ENCODE data around the gene SLC46A1. TPM values are rescaled to one million over a fixed set of nuclear protein-coding genes. Genes with fewer than 3 reads are reported as not detected.
"Not testable (repeated sequence)": the region's sequence is repeated elsewhere in the genome, so short reads cannot be mapped to it uniquely, and the experiment has no call there.

SLC46A1 gene
- polyA plus RNA-seq (2013, experiment 1 of 2; ENCODE audit: insufficient read length): 3.4 TPM
- 4.2 TPM for polyA plus RNA-seq (2013, experiment 2 of 2; ENCODE audit: insufficient read length)

DNA sequence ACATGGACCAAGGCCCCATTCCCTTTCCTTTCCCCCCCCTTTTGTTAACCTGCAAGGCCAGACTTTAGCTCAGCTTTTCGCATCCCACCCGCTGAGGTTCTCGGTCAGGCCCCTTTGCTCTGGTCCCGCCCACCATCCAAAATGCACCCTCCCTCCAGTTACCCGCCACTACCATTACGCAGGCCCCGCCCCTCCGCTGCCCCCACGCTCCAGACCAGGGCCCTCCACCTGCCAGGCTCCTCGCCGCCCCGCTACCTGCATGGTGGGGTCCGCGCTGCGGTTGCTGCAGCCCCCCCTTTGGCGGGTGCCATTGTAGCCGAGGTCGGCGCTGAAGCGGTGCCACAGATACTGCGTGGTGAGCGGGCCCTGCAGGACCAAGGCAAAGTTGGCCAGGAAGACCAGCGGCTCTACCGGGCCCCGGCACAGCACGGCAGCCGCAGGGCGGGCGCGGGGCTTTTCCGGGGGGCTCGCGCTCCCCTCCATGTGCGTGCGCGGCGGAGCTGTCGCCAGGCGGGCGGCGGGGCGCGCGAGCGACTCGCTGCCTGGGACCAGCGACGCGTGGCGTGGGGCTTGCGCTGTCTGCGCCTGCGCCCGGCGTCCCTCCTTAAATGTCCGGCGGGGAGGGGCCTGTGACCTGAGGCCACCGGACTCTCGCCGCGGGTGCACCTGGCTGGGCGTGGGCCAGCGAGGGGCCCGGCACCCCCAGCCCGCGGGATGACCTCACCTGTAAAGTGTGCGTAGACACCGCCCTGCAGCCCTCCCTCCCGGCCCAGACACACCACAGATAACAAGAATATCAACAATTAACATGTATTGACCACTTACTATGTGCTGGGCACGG lies at the start of gene SLC46A1:
Gene SLC46A1, minus strand, starts transcription at position 581 of the 841 bp plus-strand sequence. Its CDS starts 98 bp downstream, at position 483.
- peak; percentile 19 for DNase-seq

DNA sequence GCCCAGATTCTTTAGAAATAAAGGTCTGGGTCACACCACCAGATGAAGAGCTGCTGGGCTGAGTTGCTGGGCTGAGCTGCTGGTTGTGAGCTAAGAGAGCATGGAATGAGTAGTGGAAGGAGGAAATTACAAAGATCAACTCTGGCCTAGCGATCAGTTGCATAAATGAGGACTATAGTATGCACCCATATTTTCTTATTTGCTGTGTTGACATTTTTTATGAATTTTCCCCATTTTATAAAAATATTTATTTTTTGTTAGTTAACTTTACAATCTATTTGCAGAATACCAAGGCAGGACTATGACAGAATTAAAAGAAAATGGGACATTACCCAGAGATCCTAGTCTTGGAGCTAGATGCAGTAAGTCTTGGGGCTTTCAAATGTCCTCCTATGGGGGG lies 43.8 kb upstream of the SLC46A1 start:
- DNase-seq: no peak

DNA sequence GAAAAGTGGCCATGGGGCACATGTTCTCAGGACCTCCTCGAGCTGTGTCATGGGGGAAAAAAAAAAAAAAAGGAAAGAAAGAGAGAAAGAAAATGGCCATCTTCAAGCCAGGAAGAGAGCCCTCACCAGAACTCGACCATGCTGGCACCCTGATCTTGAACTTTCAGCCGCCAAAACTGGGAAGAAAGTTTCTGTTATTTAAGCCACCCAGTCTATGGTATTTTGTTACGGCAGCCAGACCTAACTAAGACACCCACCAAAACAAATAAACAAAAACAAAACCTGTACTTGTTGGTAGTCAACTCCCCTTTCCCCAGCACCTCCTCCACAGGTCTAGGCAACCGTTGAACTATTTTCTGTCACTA lies 41.4 kb upstream of the SLC46A1 start:
- no peak for DNase-seq

DNA sequence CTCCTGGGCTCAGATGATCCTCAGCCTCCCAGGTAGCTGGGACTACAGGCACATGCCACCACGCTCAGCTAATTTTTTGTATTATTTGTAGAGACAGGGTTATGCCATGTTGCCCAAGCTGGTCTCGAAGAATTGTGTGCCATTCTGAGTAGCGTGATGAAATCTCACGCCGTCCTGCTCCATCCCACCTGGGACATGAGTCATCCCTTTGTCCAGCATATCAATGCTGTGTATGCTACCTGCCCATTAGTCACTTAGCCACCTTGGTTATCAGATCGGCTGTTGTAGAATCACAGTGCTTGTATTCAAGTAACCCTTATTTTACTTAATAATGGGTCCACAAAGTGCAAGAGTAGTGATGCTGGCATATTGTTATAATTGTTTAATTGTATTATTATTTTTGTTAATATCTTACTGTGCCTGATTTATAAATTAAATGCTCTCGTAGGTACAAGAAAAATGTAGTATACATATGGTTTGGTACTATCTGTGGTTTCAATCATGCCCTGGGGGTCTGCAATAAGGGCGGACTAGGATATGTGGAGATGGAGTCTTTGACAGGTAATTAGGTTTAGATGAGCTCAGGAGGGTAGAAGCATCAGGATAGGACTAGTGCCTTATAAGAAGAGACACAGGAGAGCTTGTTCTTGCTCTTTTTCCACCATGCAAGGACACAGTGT lies 40.8 kb upstream of the SLC46A1 start:
- no peak for DNase-seq

DNA sequence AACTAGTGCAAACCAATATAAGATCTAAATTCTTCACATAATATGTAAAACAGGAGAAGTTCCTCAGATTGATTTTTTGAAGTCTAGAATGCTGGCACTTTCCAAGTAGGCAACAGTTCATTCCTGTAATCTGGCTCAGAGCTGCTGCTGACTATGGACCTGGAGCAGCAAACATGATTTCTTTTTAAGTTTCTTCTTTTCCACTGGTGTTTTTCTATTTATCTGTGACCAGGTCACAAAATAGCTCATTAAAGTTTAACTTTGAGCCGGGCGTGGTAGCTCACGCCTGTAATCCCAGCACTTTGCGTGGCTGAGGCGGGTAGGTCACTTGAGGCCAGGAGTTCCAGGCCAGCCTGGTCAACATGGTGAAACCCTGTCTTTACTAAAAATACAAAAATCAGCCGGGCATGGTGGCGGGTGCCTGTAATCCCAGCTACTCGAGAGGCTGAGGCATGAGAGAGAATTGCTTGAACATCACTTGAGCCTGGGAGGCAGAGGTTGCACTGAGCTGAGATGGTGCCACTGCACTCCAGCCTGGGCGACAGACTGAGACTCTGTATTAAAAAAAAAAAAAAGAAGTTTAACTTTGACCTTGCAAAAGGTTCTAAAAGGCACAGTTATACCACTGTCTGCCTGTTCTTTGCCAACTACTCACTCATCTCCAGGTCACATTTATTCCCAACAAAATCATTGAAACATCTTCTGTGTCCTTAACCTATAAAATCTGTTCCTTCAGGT lies 38.1 kb upstream of the SLC46A1 start:
- DNase-seq: no peak

DNA sequence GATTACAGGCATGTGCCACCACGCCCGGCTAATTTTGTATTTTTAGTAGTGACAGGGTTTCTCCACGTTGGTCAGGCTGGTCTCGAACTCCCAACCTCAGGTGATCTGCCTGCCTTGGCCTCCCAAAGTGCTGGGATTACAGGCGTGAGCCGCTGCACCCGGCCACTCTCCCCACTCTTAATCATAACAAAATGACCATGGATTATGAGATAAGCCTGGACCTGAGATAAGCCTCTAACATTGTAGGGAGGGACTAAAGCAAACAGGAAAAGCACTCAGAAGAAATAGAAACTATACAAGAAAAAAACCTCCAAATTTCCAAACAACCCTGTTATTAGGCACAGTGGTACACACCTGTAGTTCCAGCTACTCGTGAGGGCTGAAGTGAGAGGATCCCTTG lies 28.3 kb upstream of the SLC46A1 start:
- not testable (repeated sequence) for DNase-seq

DNA sequence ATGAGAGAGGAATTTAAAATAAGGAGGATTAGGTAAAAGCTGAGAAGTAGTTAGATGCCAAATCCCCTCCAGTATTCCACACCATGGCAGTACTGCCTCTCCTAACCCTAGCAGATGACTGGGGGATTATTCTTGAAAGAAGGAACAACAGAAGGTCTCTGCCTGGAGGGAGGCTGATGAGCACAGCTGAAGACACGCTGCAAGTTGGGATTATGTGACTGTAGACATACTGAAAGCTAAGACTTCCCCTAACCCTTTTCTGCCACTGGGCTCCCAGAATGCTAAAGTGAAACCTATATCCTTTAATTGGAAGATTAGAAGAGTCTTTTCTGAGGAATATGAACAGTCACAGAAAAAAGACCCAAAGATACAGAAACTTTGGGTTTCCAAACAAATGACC lies 27.7 kb upstream of the SLC46A1 start:
- no peak for DNase-seq

DNA sequence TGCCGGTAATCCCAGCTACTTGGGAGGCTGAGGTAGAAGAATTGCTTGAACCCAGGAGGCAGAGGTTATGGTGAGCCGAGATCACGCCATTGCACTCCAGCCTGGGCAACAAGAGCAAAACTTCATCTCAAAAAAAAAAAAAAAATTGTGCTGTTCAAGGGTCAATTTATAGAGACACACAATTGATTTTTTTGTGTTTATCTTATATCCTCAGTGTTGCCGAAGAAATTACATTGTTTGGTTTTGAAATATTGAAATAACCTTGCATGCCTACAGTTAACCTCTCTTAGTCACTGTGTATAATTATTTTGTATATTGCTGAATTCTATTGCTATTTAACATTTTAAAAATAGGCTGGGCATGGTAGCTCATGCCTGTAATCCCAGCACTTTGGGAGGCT lies 22.0 kb upstream of the SLC46A1 start:
- not testable (repeated sequence) for DNase-seq

DNA sequence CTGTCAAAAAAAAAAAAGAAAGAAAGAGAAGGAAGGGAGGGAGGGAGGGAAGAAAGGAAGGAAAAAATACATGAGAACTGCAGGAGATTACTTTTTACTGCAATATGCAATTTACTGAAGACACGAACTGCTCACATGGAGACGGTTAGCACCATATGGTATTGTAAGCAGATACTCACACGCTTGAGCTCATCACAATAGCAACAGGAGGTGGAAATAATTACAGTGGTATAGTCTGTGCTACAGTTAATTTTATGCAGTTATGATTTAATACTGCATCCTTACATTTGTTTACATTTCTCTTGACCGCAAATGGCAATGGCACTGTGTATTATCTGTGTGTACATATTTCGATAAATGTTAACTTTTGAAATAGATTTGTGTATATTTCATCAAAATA lies 21.4 kb upstream of the SLC46A1 start:
- no peak for DNase-seq

DNA sequence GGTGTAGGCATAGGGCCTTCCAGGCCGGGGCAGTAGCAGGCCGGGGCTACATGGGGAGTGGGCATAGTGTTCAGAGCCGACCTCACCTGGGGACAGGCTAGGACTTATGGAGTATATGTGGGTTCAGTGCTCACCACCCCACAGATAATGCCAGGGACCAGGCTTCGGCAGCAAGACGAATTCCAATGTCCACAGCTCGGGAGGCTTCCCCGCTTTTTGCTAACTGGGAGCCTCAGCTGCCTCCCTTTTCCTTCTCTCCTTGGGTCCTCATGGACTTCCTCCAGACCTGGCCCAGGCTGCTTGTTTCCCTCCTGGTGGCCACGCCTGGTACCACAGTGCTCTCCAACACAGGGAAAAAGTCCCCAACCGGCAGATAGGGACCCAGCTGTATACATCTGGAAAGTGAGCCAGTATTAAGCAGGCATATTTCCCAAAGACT lies 20.1 kb upstream of the SLC46A1 start:
- no peak for DNase-seq

DNA sequence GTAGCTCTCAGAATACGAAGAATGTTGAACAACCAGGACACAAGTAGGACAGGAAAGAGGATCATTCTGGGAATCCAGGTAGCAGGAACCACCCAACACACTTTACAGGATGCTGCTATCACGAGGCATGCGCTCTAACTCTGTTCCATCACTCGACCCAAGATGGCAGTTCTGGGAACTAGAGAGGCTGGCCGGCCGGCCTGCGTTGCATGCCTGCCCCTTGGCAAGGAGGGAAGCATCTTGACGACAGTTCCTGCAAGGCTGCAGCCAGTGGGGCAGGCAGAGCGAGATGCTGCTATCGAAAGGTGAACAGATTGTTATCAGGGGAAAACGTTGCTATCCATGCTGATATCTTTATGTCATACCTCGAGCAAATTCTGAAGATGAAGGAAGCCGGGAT lies 19.2 kb upstream of the SLC46A1 start:
- DNase-seq: no peak

DNA sequence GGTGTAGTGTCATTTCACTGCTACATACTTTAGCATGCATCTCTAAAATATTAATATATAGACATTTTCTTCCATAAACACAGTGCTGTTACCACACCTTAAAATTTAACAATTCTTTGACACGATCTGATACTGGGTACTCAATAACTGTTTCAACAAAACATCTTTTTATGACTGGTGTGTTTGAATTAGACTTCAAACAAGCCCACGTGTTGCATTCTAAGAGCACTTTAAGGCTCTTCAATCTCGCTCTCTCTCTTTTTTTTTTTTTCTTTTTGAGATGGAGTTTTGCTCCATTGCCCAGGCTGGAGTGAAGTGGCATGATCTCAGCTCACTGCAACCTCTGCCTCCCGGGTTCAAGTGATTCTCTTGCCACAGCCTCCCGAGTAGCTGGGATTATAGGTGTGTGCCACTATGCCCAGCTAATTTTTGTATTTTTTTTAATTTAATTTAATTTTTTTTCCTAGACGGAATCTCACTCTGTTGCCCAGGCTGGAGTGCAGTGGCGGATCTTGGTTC lies 15.8 kb upstream of the SLC46A1 start:
- no peak for DNase-seq

DNA sequence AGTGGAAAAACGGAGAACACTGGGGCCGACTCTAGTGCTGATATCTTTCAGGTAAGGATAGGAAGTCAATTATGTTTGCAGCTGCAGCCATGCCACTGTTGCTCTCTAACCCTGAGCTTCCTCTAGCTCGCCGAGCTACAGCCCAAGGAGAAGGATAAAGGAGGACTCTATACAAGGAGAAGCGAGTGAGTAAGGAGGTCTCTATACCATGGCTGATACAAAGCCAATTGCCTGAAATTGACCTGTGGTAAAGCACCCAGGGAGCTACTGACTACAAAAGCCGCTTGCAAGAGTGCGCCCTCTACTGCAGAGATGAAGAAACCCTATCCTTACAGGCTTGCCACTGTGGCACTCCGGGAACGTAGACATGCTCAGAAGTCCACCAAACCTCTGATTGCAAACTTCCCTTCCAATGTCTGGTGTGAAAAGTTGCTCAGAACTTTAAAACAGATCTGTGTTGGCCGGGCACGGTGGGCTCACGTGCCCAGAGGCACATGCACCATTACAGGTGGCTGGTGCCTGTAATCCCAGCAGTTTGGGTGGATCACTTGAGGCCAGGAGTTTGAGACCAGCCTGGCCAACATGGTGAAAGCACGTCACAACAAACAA lies 10.8 kb upstream of the SLC46A1 start:
- peak; percentile 51 for DNase-seq

DNA sequence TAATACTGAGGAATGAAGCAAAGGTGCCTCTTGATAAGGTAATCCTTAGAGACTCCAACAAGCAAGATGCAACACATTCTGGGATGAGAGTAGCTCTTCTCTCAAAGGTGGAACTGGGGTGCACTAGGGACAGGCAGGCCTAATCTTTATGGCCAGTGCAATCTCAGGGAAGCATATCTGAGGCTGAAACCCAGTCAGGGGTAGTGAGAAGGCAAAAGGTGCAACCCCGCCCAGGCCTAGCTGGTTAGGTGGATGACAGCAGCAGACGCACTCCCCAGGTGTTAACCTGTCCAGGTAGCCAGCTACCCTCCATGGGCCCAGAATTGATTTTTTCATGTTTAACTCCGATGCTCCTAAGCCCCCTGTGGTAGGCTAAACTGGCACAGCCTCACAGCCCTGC lies 9.9 kb upstream of the SLC46A1 start:
- DNase-seq: no peak

DNA sequence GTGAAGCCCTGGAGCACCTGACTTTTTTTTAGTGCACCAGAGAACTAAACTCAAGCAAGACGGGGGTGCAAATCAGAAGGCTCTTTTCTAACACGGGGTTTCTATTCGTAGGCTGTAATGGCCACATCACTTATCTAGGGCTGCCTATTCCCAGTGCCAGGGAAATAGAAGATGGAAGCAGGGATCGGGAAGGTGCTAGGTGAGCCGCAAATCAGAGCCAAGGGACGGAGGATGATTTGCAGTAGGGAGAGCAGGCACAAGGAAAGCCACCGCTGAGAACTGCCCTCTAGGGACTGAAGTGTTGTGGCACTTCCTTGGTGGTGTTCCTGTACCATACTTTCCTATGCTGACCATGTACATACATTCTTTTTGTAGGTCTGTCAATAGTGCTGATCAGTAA lies 7.8 kb upstream of the SLC46A1 start:
- DNase-seq: no peak

DNA sequence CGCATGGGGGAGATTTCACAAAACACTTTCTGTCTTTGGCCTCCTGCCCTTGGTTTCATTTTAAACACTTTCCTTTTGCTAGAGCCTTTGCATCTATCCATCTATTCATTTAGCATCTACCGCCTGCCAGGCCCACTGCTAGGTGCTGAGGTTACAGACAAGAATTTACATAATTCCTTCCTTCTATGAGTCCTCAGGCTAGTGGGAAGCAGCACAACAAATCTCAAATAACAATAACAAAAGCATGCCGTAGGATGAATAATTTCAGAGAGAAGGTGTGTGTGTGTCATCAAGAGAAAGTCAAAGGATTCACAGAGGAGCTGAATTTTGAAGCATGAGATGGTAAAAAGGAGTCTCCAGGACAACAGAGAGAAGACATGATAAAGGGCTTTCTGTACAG lies 6.1 kb upstream of the SLC46A1 start:
- DNase-seq: no peak

DNA sequence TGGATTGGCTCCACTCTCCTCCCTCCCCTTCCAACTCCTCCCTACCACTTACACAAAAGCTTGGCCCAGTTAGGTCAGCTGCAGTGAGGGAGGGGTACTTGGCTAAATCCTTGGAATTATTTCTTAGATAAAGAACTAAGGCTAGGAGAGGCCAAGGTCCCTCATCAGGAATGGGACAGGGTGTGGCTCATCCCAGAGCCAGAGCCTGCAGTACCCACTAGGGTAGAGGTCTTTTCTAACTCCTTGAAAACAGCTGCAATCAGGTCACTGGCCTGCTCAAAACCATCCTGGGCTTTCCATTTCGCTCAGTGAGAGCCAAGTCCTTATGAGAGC lies 1.9 kb upstream of the SLC46A1 start:
- DNase-seq: no peak

DNA sequence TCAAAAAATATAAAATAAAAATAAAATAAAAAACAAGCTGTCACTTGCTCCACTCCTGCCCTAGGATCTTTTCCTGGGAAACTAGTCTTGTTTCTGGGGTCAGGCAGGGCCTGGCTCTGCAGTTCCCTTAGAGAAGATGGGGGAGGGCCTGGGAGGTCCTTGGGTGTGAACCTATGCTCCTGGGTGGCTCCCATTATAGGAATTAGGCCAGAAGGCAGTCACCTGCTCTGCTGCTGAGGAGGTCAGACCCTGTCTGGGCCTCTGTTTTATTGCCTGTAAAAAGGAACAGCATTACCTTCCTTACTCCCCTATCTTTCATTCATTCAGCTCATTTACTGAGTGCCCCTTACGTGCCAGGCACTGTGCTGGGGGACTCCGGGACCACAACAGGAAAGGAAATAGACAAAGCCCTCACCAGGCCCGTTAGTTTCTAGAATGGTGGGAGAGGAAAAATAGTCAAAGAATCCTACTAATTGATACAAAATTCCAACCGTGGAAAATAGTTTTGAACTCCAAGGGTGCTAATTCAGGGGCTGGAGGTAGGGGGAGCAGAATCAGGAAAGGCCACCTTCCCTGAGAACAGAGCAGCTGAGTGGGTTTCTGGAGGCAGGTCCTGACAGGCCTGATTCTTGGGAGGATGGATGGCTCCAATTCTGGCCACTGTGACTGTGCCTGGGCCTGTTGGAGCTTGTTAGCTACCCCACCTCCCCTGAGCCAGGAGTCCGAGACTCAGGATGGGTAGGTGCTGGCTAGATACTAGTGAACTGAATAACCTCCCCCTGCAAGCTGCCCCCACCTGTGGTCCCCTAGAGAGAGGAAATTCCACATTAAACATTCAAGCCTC lies 1.3 kb upstream of the SLC46A1 start:
- DNase-seq: no peak

DNA sequence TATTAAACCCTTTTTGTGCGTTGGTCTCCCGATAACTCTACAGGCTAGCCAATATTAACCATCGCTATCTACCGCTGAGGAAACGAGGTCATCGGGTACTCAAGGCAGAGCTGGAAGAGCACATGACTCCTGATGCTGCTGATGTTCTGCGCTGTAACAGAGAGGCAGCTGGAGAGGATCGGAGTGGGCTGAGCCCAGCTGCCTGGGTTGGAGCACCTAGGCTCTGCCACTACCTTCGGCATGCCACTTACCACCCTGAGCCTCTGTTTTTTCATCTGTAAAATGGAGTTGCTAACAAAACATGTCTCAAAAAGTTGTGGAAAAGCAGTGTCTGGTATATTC lies 432 bp upstream of the SLC46A1 start:
- DNase-seq: no peak

DNA sequence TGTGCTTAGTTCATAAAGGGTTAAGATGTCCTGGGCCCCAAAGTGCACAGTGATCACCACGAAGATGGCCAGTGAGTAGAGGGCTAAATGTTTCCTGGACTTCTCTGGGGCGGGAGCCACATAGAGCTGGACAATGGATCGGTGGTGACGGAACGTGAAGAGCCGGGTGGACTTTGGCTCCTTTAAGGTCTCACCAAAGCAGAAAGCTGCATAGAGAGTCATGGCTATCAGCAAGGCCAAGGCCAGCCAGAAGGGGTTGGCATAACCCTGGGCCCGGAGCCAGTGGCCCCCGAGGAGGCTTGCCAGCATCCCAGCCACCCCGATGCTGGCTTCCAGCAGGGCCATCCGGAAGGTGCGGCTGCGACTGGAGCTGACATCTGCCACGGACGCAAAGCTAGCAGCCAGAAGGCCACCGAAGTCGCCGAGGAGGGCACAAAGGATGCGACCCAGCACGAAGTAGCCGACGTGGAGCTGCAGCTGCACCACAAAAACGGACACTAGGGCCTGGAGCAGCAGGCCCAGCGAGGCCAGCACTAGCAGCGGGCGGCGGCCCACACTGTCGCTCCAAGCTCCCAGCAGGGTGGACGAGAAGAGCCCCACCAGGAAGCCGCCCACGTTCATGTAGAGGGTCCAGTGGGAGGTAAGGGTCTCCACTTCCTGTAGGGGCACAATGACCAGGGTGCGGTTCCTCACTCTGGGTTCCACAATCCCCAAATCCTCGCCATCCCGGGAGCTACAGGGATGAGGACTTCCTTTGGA lies 1.0 kb downstream of the SLC46A1 start:
- DNase-seq: no peak

DNA sequence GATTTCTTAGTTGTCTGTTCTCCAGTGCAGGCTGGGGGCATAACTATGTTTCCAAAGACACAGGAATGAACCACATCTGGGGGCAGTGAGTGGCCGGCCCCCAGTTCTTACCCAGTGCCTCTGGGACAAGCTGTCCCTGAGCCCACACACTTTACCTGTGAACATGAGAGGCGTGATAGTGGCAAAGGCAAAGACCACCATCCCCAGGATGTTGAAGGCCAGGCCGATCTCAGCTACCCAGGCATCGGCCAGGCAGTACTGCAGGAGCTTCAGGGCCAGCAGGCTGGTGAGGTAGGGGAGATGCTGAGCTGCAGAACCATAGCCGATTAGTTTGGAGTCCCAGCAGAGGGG lies 1.6 kb downstream of the SLC46A1 start:
- DNase-seq: no peak
